GM19397 (cell line): ENCODE data around the gene PPP1R7.

Source experiments
- ATAC-seq: cut with Tn5 transposase; IDR thresholded peaks from one replicate; pipeline ENCODE4 v1.9.1; 2021; ENCODE audit warnings: mild to moderate bottlenecking, moderate library complexity; ENCODE audit not compliant: unreplicated experiment

PPP1R7 gene

DNA sequence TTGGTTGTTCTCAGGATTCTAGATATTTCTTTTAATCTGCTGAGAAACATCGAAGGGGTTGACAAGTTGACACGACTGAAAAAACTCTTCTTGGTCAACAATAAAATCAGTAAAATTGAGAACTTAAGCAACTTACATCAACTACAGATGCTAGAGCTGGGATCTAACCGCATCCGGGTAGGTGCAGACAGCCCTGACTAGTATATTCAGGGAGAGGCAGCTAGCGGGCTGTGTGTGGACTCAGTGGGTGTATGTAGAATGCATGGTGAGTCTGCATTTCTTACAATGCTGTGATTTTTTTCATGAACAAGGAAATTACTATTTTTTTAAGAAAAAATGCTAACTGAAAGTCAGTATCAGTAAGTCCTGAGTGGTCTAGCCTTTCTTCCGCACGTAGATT, 10.1 kb downstream of the PPP1R7 start:
- ATAC-seq, result no peak

DNA sequence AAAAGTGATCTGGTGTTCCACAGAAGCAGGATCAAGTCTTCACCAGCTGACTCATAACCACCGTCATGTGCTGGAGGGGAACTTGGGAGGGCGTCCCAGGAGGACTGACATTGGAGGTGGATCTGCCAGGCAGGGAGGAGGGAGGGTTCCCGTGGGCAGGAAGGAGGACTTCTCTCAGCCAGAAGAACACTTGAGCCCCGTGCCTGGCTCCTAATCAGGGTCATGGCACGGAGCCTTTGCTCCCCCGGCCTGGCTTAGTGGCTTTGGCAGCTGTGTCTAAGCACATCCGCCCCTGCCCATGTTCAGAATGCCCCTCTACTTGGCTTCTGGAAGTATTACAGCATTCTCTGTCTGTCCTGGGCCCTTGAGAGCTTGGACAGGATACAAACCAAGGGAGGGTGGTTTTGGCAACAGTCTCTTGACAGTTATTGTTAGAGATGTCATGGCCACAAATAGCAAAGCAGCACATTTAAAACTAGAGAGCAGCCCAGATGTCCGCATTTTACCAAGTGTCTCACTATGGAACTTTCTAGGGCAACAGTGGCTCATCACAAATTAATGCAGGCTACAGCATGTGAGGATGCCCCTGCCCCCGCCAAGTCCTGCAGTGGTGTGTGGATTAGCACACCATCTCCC, 11.5 kb downstream of the PPP1R7 start:
- ATAC-seq, result no peak

DNA sequence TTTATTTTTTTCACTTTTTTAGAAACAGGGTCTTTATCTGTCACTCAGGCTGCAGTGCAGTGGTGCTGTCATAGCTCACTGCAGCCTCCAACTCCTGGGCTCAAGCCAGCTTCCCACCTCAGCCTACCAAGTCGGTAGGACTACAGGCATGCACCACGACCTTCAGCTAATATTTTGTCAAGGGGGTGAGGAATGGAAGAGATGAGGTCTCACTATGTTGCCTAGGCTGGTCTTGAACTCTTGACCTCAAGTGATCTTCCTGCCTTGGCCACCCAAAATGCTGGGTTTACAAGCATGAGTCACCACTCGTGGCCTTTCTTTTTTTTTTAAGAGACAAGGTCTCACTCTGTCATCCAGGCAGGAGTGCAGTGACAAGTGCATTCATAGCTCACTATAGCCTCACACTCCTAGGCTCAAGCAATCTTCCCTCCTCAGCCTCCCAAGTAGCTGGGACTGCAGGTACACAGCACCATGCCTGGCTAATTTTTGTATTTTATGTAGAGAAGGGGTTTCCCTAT, 13.4 kb downstream of the PPP1R7 start:
- no peak for ATAC-seq

- no peak for ATAC-seq
Measured at GRCh38 chr2:241168366-241168765, 18.1 kb downstream of the PPP1R7 start.

GRCh38 chr2:241173557-241173956, 23.3 kb downstream of the PPP1R7 start:
- ATAC-seq, result no peak

- no peak for ATAC-seq
Measured at GRCh38 chr2:241177526-241178334, 27.5 kb downstream of the PPP1R7 start.

DNA sequence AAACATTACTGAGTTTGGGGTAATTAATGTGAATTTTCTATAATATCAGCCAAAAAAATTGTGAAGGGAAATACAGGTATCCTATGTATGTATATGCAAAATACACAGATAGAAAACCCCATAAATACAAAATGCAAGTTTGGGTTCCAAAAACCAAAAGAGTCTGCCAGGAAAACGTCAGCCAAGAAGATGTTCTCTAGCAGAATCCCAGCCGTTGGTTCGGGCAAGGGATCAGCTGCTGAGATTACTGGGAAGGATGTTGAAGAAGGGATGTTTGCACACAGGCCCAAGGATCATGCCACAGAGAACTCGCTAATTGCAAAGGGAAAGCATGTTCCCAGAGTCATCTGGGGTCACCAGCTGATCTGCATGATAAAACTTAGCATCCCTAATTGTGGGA, 28.7 kb downstream of the PPP1R7 start:
- ATAC-seq, result no peak

DNA sequence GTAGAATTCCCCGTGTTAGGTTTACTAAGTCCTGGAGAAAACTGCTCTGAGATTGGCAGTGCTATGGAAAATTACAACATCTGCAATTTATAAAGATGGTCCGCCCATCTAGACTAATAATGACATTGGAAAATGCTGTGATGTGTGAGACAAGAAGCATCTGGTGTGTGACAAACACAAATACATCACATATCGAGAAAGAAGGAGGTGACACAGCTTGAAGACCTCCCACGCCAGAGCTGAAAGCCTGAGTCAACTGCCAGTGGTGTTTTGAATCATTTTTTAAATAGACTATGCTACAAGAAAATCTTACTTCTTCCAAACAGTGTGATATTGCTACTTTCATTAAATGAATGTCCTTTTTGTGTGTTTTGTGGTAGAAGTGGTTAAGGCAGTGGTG, 29.6 kb downstream of the PPP1R7 start:
- ATAC-seq, result no peak

DNA sequence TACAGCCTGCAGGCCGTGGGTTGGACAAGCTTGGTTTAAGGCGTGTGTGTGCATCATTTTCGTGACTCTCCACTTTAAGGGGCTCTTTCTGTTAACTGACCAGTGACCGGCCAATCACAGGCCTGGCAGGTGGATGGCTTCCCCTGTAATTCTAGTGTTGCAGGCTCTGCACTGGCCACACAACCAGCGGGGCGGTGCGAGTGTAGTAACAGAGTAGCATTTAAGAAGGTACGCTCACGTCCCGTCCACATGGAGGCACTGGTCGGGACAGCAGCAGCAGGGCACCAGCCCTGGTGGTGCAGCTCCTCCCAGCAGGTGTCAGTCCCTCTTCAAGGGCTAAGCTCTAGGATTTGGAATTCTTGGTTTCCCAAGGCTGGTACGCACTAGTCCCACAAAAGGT, 30.2 kb downstream of the PPP1R7 start:
- no peak for ATAC-seq

DNA sequence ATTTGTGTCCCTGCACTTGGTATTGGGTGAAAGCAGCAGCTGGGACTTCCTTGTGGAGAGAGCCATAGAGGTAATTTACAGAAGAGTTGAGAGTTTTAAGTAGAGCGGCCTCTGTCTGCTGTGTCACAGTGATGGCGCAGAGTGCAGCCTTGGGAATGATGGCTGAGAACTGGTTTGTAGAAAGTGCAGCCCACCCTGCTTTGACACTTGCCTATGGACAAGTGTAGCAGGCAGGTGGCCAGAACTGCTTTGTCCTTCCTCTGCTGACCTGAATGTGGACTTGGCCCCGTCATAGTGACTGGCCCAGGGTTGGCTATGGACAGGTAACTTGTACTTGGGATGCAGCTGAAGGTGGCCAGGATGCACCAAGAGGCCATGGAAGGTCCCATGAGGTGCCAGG, 31.9 kb downstream of the PPP1R7 start:
- ATAC-seq, result no peak

- ATAC-seq, result no peak
Measured at GRCh38 chr2:241182531-241183133, 32.4 kb downstream of the PPP1R7 start.

DNA sequence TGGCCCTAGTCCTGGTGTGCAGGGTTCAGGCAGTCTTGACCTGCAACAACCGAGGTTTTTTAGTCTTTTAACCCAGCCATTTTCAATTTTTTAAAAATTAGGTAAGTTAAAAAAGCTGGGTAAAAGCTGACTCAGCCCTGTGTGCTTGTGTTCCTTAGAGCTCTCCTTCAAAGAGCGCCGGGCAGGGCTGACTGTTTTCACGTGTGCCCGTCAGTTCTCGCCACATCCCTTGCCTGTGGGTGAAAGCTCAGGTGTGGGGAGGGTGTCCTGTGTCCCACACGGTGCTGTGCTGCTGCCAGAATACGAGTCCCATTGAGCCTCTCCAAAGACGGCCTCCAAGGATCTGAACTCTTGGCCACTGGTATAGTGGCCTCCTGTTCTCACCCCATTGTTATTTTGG, 33.0 kb downstream of the PPP1R7 start:
- no peak for ATAC-seq

DNA sequence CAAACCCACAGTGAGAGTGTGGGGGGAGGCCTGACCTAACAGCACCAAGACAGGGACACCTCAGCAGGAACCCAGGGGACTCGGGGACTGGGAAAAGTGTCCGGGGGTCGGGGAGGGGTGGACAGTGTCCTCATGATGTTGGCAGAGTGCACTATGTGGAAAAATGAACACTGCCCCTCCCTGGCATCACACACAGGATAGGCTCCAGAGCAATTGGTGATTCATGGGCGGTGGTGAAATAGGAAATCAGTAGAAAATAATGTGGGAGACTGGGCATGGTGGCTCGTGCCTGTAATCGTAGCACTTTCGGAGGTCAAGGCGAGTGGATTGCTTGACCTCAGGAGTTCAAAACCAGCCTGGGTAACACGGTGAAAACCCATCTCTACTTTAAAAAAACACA, 34.6 kb downstream of the PPP1R7 start:
- no peak for ATAC-seq

DNA sequence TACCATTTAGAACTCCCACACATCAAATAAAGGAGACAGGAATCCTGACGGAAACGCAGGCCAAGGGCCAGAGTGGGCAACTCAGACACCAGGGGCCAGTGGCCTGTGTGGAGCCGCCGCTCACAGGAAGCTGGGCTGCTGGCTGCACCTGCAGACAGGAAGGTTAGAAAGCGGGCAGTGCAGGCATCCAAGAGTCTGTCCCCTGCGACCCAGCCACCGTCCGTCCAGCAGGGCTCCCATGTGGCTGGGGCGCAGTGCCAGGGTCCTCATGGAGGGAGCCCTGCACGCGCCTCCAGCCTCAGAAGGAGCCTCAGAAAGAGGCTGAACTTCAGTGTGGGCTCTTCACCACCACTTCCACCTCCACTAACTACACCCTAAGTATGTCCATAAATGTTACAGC, 35.7 kb downstream of the PPP1R7 start:
- ATAC-seq, result no peak

DNA sequence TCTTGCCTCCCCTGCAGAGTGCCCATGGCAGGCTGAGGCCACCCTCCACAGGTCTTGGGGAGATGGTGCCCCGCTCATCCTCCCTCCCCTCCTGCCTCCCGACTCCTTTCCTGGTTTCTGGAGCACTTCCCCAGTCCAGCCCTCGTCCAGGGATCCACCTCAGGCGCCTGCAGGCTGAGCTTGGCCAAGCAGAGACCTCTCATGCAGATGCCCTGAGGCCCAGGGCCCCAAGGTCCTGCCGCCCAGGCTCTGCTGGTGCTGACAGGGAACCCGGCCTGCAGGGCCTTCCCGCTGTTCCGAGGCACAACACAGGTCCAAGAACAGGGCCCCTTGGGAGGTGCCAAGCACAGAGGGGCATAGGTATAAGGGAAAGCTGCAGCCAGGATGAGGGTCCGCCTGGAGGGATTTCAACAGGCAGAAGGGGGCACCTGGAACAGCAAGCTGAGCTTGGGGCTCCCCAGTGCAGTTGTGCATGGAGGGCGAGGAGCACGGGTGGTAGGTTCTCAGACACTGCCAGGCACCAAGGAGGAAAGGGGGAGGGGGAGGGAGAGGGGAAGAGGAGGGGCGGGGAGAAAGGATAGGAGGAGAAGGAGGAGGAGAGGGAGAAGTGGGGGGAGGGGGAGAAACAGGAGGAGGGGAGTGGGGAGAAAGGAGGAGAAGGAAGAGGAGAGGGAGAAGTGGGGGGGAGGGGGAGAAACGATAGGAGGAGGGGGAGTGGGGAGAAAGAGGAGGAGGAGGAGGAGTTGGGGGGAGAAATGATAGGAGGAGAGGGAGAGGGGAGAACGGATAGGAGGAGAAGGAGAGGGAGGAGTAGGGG, 37.0 kb downstream of the PPP1R7 start:
- no peak for ATAC-seq

DNA sequence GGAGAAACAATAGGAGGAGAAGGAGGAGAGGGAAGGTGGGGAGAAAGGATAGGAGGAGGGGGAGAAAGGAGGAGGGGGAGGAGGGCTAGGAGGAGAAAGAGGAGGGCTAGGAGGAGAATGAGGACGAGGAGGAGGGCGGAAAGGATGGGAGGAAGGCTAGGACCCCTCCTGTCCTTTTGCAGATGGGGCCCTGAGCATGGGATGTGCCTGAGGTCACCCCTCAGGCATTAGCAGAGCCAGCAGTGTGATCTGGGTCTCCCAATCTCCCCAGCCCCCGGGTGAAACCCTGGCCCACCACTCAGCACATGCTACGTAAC, 37.6 kb downstream of the PPP1R7 start:
- ATAC-seq, result no peak

GRCh38 chr2:241188361-241189092, 38.3 kb downstream of the PPP1R7 start, which contains the start of gene ANO7:
Gene ANO7 (plus strand): TSS chr2:241188677. CDS start chr2:241190064, 1,387 bp downstream.
- ATAC-seq, result no peak

DNA sequence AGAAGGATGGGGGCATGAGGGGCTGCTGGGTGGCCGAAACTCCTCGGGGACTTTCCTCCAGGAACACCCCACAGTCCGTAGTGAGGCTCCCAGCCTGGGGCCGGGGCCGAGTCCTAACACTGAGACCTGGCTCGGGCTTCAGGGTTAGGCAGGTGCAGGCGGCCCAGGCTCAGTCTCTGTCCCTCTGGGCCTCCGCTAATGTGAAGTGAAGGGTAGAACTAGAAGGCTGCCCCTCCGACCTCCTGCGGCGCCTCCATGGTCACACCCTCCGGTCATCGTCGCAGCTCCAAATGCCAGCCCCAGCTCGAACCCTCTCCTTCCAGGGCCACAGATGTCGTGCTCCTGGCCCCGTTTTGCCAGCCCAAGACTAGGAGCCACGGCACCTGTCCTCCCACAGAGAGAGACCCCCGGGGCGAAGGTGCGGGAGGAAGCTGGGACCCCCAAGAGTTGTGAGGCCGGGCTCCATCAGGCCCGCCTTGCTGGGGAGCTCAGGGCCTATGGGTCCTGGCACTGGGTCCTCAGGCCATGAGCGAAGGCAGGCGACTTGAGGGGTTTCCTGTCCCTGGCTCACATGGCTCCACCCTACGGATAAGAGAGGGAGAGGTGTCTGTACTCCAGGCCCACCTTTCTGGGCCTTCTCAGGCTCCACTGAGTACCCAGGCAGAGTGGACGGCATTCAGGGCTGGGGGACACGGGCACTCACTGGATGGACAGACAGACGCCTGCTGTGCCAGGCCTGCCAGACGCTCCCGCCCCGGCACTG, 39.0 kb downstream of the PPP1R7 start:
- ATAC-seq, result no peak

GRCh38 chr2:241189856-241190201, 39.6 kb downstream of the PPP1R7 start:
- ATAC-seq, result no peak
